ENCODE results near the gene ZNF207. TPM values are rescaled to one million over a fixed set of nuclear protein-coding genes. Genes with fewer than 3 reads are reported as not detected.

ZNF207 gene
- total and polyA plus RNA-seq, 9 of the 15 experiments (the other 6 are each of a cell fraction or from before 2014, with no cell fraction given) = 123 to 370 (median 250) TPM

- TF ChIP-seq HNRNPUL1 (IDR thresholded peaks at IDR 0.05; ENCODE audit: low read length) (no peak), PTTG1 (tag; IDR thresholded peaks at IDR 0.05; ENCODE audit: low read depth) (no peak), RNF219 (CRISPR knock-in tag; IDR thresholded peaks at IDR 0.05) (no peak; the same call in 1 of the 2 replicates), KLF6 (CRISPR knock-in tag; IDR thresholded peaks at IDR 0.05; ENCODE audit: borderline replicate concordance) (no peak; the same call in 1 of the 2 replicates), RBM14 (IDR thresholded peaks at IDR 0.05; ENCODE audit: borderline replicate concordance, insufficient read depth, low read depth, low read length) (no peak), E2F6 (IDR thresholded peaks at IDR 0.05; ENCODE audit: borderline replicate concordance in 1 of 2, extremely low read depth in 1 of 2, insufficient read depth in 1 of 2, insufficient read length in 1 of 2, low read depth in 1 of 2, low read length in 1 of 2, poor library complexity in 1 of 2, severe bottlenecking in 1 of 2) (no peak), ZNF740 (CRISPR knock-in tag; IDR thresholded peaks at IDR 0.05) (no peak), ZNF740 (tag; IDR thresholded peaks at IDR 0.05) (no peak), RBM39 (optimal IDR thresholded peaks at IDR 0.05; ENCODE audit: low read depth, low read length) (no peak), SMARCC2 (IDR thresholded peaks at IDR 0.05; ENCODE audit: low read depth) (no peak), RBM22 (IDR thresholded peaks at IDR 0.05; ENCODE audit: low read depth, low read length, poor library complexity, severe bottlenecking) (peak; percentile 45), ELF1 (tag; IDR thresholded peaks at IDR 0.05) (peak; percentile 39; the same call in 1 of the 2 replicates), ZNF408 (CRISPR knock-in tag; IDR thresholded peaks at IDR 0.05; ENCODE audit: low read depth) (no peak), CREB1 (IDR thresholded peaks at IDR 0.05) (peak; percentile 57; the same call in 1 of the 2 replicates), CREB1 (CRISPR knock-in tag; IDR thresholded peaks at IDR 0.05) (no peak), ZNF717 (CRISPR knock-in tag; IDR thresholded peaks at IDR 0.05) (no peak), CREB3 (tag; conservative IDR thresholded peaks at IDR 0.05; ENCODE audit: low read depth) (no peak), KDM4B (IDR thresholded peaks at IDR 0.05; ENCODE audit: borderline replicate concordance in 2 of 2, low read depth in 1 of 2) (no peak; a peak in 1 of 4 replicates)
- TF ChIP-seq, protein P1, sequence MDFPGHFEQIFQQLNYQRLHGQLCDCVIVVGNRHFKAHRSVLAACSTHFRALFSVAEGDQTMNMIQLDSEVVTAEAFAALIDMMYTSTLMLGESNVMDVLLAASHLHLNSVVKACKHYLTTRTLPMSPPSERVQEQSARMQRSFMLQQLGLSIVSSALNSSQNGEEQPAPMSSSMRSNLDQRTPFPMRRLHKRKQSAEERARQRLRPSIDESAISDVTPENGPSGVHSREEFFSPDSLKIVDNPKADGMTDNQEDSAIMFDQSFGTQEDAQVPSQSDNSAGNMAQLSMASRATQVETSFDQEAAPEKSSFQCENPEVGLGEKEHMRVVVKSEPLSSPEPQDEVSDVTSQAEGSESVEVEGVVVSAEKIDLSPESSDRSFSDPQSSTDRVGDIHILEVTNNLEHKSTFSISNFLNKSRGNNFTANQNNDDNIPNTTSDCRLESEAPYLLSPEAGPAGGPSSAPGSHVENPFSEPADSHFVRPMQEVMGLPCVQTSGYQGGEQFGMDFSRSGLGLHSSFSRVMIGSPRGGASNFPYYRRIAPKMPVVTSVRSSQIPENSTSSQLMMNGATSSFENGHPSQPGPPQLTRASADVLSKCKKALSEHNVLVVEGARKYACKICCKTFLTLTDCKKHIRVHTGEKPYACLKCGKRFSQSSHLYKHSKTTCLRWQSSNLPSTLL (IDR thresholded peaks at IDR 0.05) = no peak
These were observed at the start of gene ZNF207 (continued) for GRCh38 chr17:32349854-32350665.
